HepG2 (cell line): Measurements from ENCODE around the gene POLR1C. TPM values are rescaled to one million over a fixed set of nuclear protein-coding genes. Genes with fewer than 3 reads are reported as not detected.

Experiments
- CSRNP2 ChIP-seq: sonication (generic); formaldehyde crosslinking; conservative IDR thresholded peaks from 2 replicates; pipeline ENCODE4 v1.8.0; 2022; ENCODE audit warnings: low read depth, missing genetic modification reagents
- DRAP1 ChIP-seq: IDR thresholded peaks from 2 replicates; pipeline ENCODE4 v1.6.1; 2016; ENCODE audit warnings: missing genetic modification reagents, missing compliant biosample characterization
- FOSL2 ChIP-seq: sonication (generic); formaldehyde crosslinking; IDR thresholded peaks from 2 replicates; pipeline ENCODE4 v1.4.0; 2020; ENCODE audit warnings: missing genetic modification reagents
- FOXC1 ChIP-seq: sonication (generic); formaldehyde crosslinking; IDR thresholded peaks from 2 replicates; pipeline ENCODE4 v1.8.0; 2022; ENCODE audit warnings: mild to moderate bottlenecking, missing genetic modification reagents, borderline replicate concordance
- FOXP4 ChIP-seq: sonication (generic); formaldehyde crosslinking; IDR thresholded peaks from 2 replicates; pipeline ENCODE4 v1.4.0; 2020; ENCODE audit warnings: missing genetic modification reagents
- HOMEZ ChIP-seq: IDR thresholded peaks from 2 replicates; pipeline ENCODE4 v1.6.1; 2016; ENCODE audit warnings: low read depth
- JUN ChIP-seq: sonication (generic); formaldehyde crosslinking; IDR thresholded peaks from 2 replicates; pipeline ENCODE4 v1.4.0; 2020; ENCODE audit warnings: mild to moderate bottlenecking, missing genetic modification reagents
- MAZ ChIP-seq, 2 experiments: sonication (generic) in 1 of 2; formaldehyde crosslinking in 1 of 2; IDR thresholded peaks; 2 replicates each; pipeline versions ENCODE4 v1.5.0 to v1.6.1; 2012 to 2020; ENCODE audit warnings: low read depth in 2 of 2, mild to moderate bottlenecking in 2 of 2, borderline replicate concordance in 1 of 2, improper control_type of control experiment in 1 of 2, low read length in 1 of 2, missing genetic modification reagents in 1 of 2, moderate library complexity in 1 of 2
- NR2F2 ChIP-seq: IDR thresholded peaks from 2 replicates; pipeline ENCODE4 v1.6.1; 2012; ENCODE audit warnings: low read depth, inconsistent platforms, borderline replicate concordance
- SALL1 ChIP-seq: sonication (generic); formaldehyde crosslinking; IDR thresholded peaks from 2 replicates; pipeline ENCODE4 v1.8.0; 2022; ENCODE audit warnings: mild to moderate bottlenecking, missing genetic modification reagents
- SKI ChIP-seq: fragments of 450-650 bp; IDR thresholded peaks from one replicate; pipeline ENCODE4 v1.6.1; 2018; ENCODE audit warnings: mild to moderate bottlenecking; ENCODE audit not compliant: partially characterized antibody
- SMAD9 ChIP-seq: sonication (generic); formaldehyde crosslinking; IDR thresholded peaks from 2 replicates; pipeline ENCODE4 v1.5.1; 2020; ENCODE audit warnings: mild to moderate bottlenecking, missing genetic modification reagents
- SMYD3 ChIP-seq: sonication (generic); formaldehyde crosslinking; IDR thresholded peaks from 2 replicates; pipeline ENCODE4 v1.8.1; 2023; ENCODE audit warnings: mild to moderate bottlenecking, missing genetic modification reagents
- SOX5 ChIP-seq: IDR thresholded peaks from 2 replicates; pipeline ENCODE4 v1.6.1; 2016; ENCODE audit warnings: borderline replicate concordance
- ZFP37 ChIP-seq: sonication (generic); formaldehyde crosslinking; IDR thresholded peaks from 2 replicates; pipeline ENCODE4 v1.4.0; 2020; ENCODE audit warnings: missing genetic modification reagents, borderline replicate concordance
- ZMYM3 ChIP-seq: sonication (generic); formaldehyde crosslinking; IDR thresholded peaks from 2 replicates; pipeline ENCODE4 v1.5.1; 2020; ENCODE audit warnings: mild to moderate bottlenecking, missing genetic modification reagents
- ZNF143 ChIP-seq: sonication (generic); formaldehyde crosslinking; IDR thresholded peaks from 2 replicates; pipeline ENCODE4 v1.4.0; 2020; ENCODE audit warnings: missing genetic modification reagents
- ZNF17 ChIP-seq: sonication (generic); formaldehyde crosslinking; IDR thresholded peaks from 2 replicates; pipeline ENCODE4 v1.5.0; 2020; ENCODE audit warnings: mild to moderate bottlenecking, missing genetic modification reagents
- ZNF24 ChIP-seq: fragments of 450-650 bp; IDR thresholded peaks from 2 replicates; pipeline ENCODE4 v1.6.1; 2017; ENCODE audit warnings: antibody characterized with exemption, mild to moderate bottlenecking
- ZNF343 ChIP-seq: sonication (generic); formaldehyde crosslinking; IDR thresholded peaks from 2 replicates; pipeline ENCODE4 v1.4.0; 2020; ENCODE audit warnings: mild to moderate bottlenecking, missing genetic modification reagents
- ZNF552 ChIP-seq: sonication (generic); formaldehyde crosslinking; IDR thresholded peaks from 2 replicates; pipeline ENCODE4 v1.9.0; 2022; ENCODE audit warnings: missing genetic modification reagents, mild to moderate bottlenecking, borderline replicate concordance
- ZNF746 ChIP-seq: sonication (generic); formaldehyde crosslinking; IDR thresholded peaks from 2 replicates; pipeline ENCODE4 v1.8.0; 2022; ENCODE audit warnings: mild to moderate bottlenecking, missing genetic modification reagents
- ZNF773 ChIP-seq: sonication (generic); formaldehyde crosslinking; IDR thresholded peaks from 2 replicates; pipeline ENCODE4 v1.4.0; 2020; ENCODE audit warnings: missing genetic modification reagents, borderline replicate concordance
- polyA plus RNA-seq, 8 experiments: library from polyadenylated mRNA; depleted of rRNA in 3 of 8; stranded (reverse) in 7 of 8; unstranded in 1 of 8; fragments of >200 nt; fragmentation: Illumina TruSeq in 4 of 8; extraction: Trizol in 4 of 8; gene quantifications; 2 replicates each; pipeline versions ENCODE4 v1.2.1 to v1.2.3, GENCODE V29; 2011 to 2016; ENCODE audit warnings: low read depth in 4 of 8, missing spikeins in 1 of 8, mixed read lengths in 1 of 8; ENCODE audit not compliant: insufficient read depth in 1 of 8
- total RNA-seq, 5 experiments: library from RNA; depleted of rRNA; stranded (reverse); fragments of >200 nt; fragmentation: Illumina TruSeq; extraction: Trizol; gene quantifications; 2 replicates each; pipeline ENCODE4 v1.2.3, GENCODE V29; 2016; ENCODE audit warnings: low read depth in 1 of 5
- TF ChIP-seq, protein P1 (sequence below): sonication (generic); formaldehyde crosslinking; conservative IDR thresholded peaks from 2 replicates; pipeline ENCODE4 v1.8.0; 2022; ENCODE audit warnings: missing genetic modification reagents

POLR1C gene
- total and polyA plus RNA-seq, 2 of the 13 experiments (the other 11 are each of a cell fraction or from before 2014, with no cell fraction given) = 62.6 to 72.2 TPM

- no peak for TF ChIP-seq CSRNP2 (CRISPR knock-in tag)
- TF ChIP-seq SKI = peak; percentile 34
- TF ChIP-seq ZFP37 (CRISPR knock-in tag) = peak; percentile 94
- TF ChIP-seq ZNF24 = peak; percentile 60; the same call in 1 of the 2 replicates
- 0 out of 2 replicates have a peak, but pooled peaks have one; percentile 42 for TF ChIP-seq ZNF773 (CRISPR knock-in tag)
- peak; percentile 80; the same call in 1 of the 2 replicates for TF ChIP-seq SOX5 (CRISPR knock-in tag)
- TF ChIP-seq DRAP1 (CRISPR knock-in tag) = peak; percentile 63
- TF ChIP-seq SALL1 = peak; percentile 97
- TF ChIP-seq, protein P1, sequence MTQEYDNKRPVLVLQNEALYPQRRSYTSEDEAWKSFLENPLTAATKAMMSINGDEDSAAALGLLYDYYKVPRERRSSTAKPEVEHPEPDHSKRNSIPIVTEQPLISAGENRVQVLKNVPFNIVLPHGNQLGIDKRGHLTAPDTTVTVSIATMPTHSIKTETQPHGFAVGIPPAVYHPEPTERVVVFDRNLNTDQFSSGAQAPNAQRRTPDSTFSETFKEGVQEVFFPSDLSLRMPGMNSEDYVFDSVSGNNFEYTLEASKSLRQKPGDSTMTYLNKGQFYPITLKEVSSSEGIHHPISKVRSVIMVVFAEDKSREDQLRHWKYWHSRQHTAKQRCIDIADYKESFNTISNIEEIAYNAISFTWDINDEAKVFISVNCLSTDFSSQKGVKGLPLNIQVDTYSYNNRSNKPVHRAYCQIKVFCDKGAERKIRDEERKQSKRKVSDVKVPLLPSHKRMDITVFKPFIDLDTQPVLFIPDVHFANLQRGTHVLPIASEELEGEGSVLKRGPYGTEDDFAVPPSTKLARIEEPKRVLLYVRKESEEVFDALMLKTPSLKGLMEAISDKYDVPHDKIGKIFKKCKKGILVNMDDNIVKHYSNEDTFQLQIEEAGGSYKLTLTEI (CRISPR knock-in tag) = no peak
- TF ChIP-seq ZNF143 (CRISPR knock-in tag) = peak; percentile 34; the same call in 1 of the 2 replicates
- peak; percentile 77; the same call in 1 of the 2 replicates for TF ChIP-seq NR2F2
- TF ChIP-seq ZNF746 = peak; percentile 97
- no peak for TF ChIP-seq FOXC1 (CRISPR knock-in tag)
- peak; percentile 78; the same call in 1 of the 2 replicates for TF ChIP-seq MAZ (IDR thresholded peaks at IDR 0.05; ENCODE audit: borderline replicate concordance, low read depth, low read length)
- no peak for TF ChIP-seq MAZ (CRISPR knock-in tag; IDR thresholded peaks at IDR 0.05; ENCODE audit: low read depth)
- no peak for TF ChIP-seq ZNF17
- 0 out of 2 replicates have a peak, but pooled peaks have one; percentile 14 for TF ChIP-seq FOSL2 (CRISPR knock-in tag)
- TF ChIP-seq ZNF343 (CRISPR knock-in tag) = no peak
- TF ChIP-seq SMAD9 = no peak
- TF ChIP-seq JUN (CRISPR knock-in tag) = no peak
- TF ChIP-seq FOXP4 (CRISPR knock-in tag) = peak; percentile 86
- TF ChIP-seq ZMYM3 (CRISPR knock-in tag) = peak; percentile 96; the same call in 1 of the 2 replicates
- TF ChIP-seq HOMEZ (CRISPR knock-in tag) = peak; percentile 95
- 0 out of 2 replicates have a peak, but pooled peaks have one; percentile 72 for TF ChIP-seq ZNF552
- TF ChIP-seq SMYD3 (CRISPR knock-in tag) = no peak
These were observed 26.4 kb upstream of the POLR1C start (continued) for GRCh38 chr6:43490523-43490939.
